GM12878 (cell line): Measurements from ENCODE around the gene DAGLA. TPM values are rescaled to one million over a fixed set of nuclear protein-coding genes. Genes with fewer than 3 reads are reported as not detected.

Experiments
- ATAC-seq: fragments of 200-7000 bp; cut with Tn5 transposase; 3 replicates; pipeline ENCODE4 v1.9.1; 2020; ENCODE audit warnings: mild to moderate bottlenecking, moderate library complexity
- BruUV-seq: library from RNA; stranded (reverse); fragments of 400-500 nt; replicated peaks from 2 replicates; lab custom pipeline; 2021; lab: Mats Ljungman, UMichigan
- CTCF ChIA-PET: fragments of 300-600 bp; sonication (Branson Sonifier 250); formaldehyde crosslinking; extraction: SDS; loops from one replicate; lab custom pipeline; 2021; ENCODE audit warnings: inconsistent platforms; lab: Yijun Ruan, JAX
- POLR2A ChIA-PET: fragments of 350-600 bp; formaldehyde crosslinking; extraction: SDS; loops from one replicate; lab custom pipeline; 2021; ENCODE audit warnings: inconsistent platforms; lab: Charles Lee
- RAD21 ChIA-PET: fragments of 300-600 bp; sonication (Branson Sonifier 250); formaldehyde crosslinking; loops from one replicate; lab custom pipeline; 2023; ENCODE audit warnings: antibody characterized with exemption; ENCODE audit not compliant: unreplicated experiment; lab: Charles Lee
- SMC1A ChIA-PET: fragments of 300-600 bp; sonication (Branson Sonifier 250); formaldehyde crosslinking; loops from one replicate; lab custom pipeline; 2023; ENCODE audit not compliant: unreplicated experiment, uncharacterized antibody; lab: Charles Lee
- DNase-seq: peaks from one replicate; pipeline ENCODE4 v3.0.0-alpha.2; 2011; ENCODE audit warnings: low read depth, low spot score
- FAIRE-seq: peaks from 3 replicates; lab custom pipeline; 2011; peaks lifted over from hg19 to GRCh38; lab: Jason Lieb, UNC
- H2AFZ ChIP-seq: 2 replicates; pipeline ENCODE4 v1.6.0; 2011; ENCODE audit warnings: low read depth, low read length, control low read depth; ENCODE audit not compliant: control insufficient read depth
- H3K27ac ChIP-seq: 2 replicates; pipeline ENCODE4 v1.5.1; 2011; ENCODE audit warnings: control low read depth; ENCODE audit not compliant: control insufficient read depth, insufficient read depth
- H3K27me3 ChIP-seq, 2 experiments: replicated peaks in 1 of 2; 2 replicates each; pipeline versions ENCODE4 v1.6.0 to v1.6.1; 2011; ENCODE audit warnings: low read length in 1 of 2; ENCODE audit not compliant: control insufficient read depth in 2 of 2, insufficient read depth in 2 of 2
- H3K36me3 ChIP-seq, 2 experiments: 2 replicates each; pipeline ENCODE4 v1.5.1; 2011; ENCODE audit warnings: low read length in 1 of 2; ENCODE audit not compliant: control insufficient read depth in 2 of 2, insufficient read depth in 2 of 2
- H3K4me1 ChIP-seq: 2 replicates; pipeline ENCODE4 v1.6.1; 2011; ENCODE audit warnings: mild to moderate bottlenecking, low read length, moderate library complexity, mixed read lengths; ENCODE audit not compliant: control insufficient read depth, insufficient read depth
- H3K4me2 ChIP-seq: 2 replicates; pipeline ENCODE4 v1.6.0; 2011; ENCODE audit warnings: control low read depth; ENCODE audit not compliant: control insufficient read depth, insufficient read depth
- H3K4me3 ChIP-seq: fragments of 200-600 bp; sonication (generic); 2 replicates; pipeline ENCODE4 v1.5.1; 2016
- H3K79me2 ChIP-seq: 2 replicates; pipeline ENCODE4 v1.6.0; 2011; ENCODE audit warnings: low read length; ENCODE audit not compliant: control insufficient read depth, insufficient read depth
- H3K9ac ChIP-seq: 2 replicates; pipeline ENCODE4 v1.8.0; 2011; ENCODE audit warnings: low read length, control low read depth, mixed read lengths; ENCODE audit not compliant: control insufficient read depth, insufficient read depth
- H3K9me3 ChIP-seq: replicated peaks from 3 replicates; pipeline ENCODE4 v1.5.1; 2011; ENCODE audit warnings: mild to moderate bottlenecking, low read length; ENCODE audit not compliant: control insufficient read depth, insufficient read depth
- H4K20me1 ChIP-seq: 2 replicates; pipeline ENCODE4 v1.6.0; 2011; ENCODE audit not compliant: control insufficient read depth, insufficient read depth
- BCL11A ChIP-seq: IDR thresholded peaks from 2 replicates; pipeline ENCODE4 v1.6.1; 2011; ENCODE audit warnings: low read depth, low read length
- FOS ChIP-seq: IDR thresholded peaks from 3 replicates; pipeline ENCODE4 v1.6.1; 2011; ENCODE audit warnings: borderline replicate concordance; ENCODE audit not compliant: insufficient read length; ENCODE audit errors: extremely low read depth
- GABPA ChIP-seq: IDR thresholded peaks from 2 replicates; pipeline ENCODE4 v1.6.1; 2014; ENCODE audit warnings: antibody characterized with exemption, low read depth, mild to moderate bottlenecking, inconsistent platforms
- NR2C2 ChIP-seq: IDR thresholded peaks from 2 replicates; pipeline ENCODE4 v1.6.1; 2011; ENCODE audit warnings: borderline replicate concordance, low read depth; ENCODE audit not compliant: control insufficient read depth, insufficient read length
- PAX8 ChIP-seq: fragments of 450-650 bp; IDR thresholded peaks from 2 replicates; pipeline ENCODE4 v1.6.1; 2017; ENCODE audit warnings: mild to moderate bottlenecking, moderate library complexity
- POLR2A ChIP-seq: IDR thresholded peaks from 2 replicates; pipeline ENCODE4 v1.6.1; 2011; ENCODE audit warnings: low read depth, mild to moderate bottlenecking, low read length
- RELA ChIP-seq: fragments of 450-650 bp; IDR thresholded peaks from 2 replicates; pipeline ENCODE4 v1.8.0; 2014; ENCODE audit warnings: borderline replicate concordance; ENCODE audit not compliant: partially characterized antibody
- RFX5 ChIP-seq: IDR thresholded peaks from 2 replicates; pipeline ENCODE4 v1.6.1; 2011; ENCODE audit warnings: low read depth, low read length, improper control_type of control experiment
- SPI1 ChIP-seq: IDR thresholded peaks from 2 replicates; pipeline ENCODE4 v1.6.1; 2011; ENCODE audit warnings: low read depth, mild to moderate bottlenecking, low read length, moderate library complexity, borderline replicate concordance; ENCODE audit not compliant: insufficient read depth
- TBL1XR1 ChIP-seq: IDR thresholded peaks from 2 replicates; pipeline ENCODE4 v1.6.1; 2012; ENCODE audit warnings: low read depth, low read length, improper control_type of control experiment
- WGBS: methylation state at CpG from one replicate; pipeline ENCODE4 v1.1.6; 2016; ENCODE audit warnings: low lambda C conversion rate; ENCODE audit not compliant: insufficient replicate concordance, insufficient coverage; ENCODE audit errors: missing lambda C conversion rate; 5-methylcytosine and 5-hydroxymethylcytosine counted together
- in situ Hi-C: fragments of 300-500 bp; cut with MboI; formaldehyde crosslinking; loops from 9 replicates; pipeline ENCODE4 v1.14.3; 2018; ENCODE audit warnings: mixed read lengths
- intact Hi-C: fragments of 100-400 bp; cut with micrococcal nuclease; formaldehyde crosslinking; loops from one replicate; pipeline ENCODE4 v1.14.2; 2022; ENCODE audit not compliant: unreplicated experiment
- polyA plus RNA-seq, 11 experiments: library from polyadenylated mRNA; depleted of rRNA in 4 of 11; unstranded in 6 of 11; stranded (reverse) in 5 of 11; fragments of >200 nt; fragmentation: Nextera tagmentation in 4 of 11; fragmentation: Illumina TruSeq in 1 of 11; extraction: Ambion mirVana in 4 of 11; extraction: Trizol in 1 of 11; gene quantifications; 1 replicate in 1 of 11; 2 replicates in 10 of 11; pipeline versions ENCODE4 v1.2.1 to v1.2.3, GENCODE V29; 2011 to 2016; ENCODE audit warnings: inconsistent platforms in 2 of 11, missing spikeins in 2 of 11, low read depth in 1 of 11
- total RNA-seq, 4 experiments: library from RNA; depleted of rRNA in 3 of 4; stranded (reverse); fragments of >200 nt in 3 of 4; fragmentation: Illumina TruSeq in 1 of 4; extraction: Trizol in 1 of 4; gene quantifications; 2 replicates each; pipeline versions ENCODE4 v1.2.1 to v1.2.3, GENCODE V29; 2013 to 2021
- TF ChIP-seq, protein P1 (sequence below): IDR thresholded peaks from 2 replicates; pipeline ENCODE4 v1.6.1; 2012; ENCODE audit warnings: low read depth, low read length, improper control_type of control experiment

DAGLA gene
- total and polyA plus RNA-seq, 10 of the 15 experiments (the other 5 are each of a cell fraction or from before 2014, with no cell fraction given): 0.05 TPM; not detected in 9

GRCh38 chr11:61711498-61711897, 31.3 kb downstream of the DAGLA start:
- ChIA-PET SMC1A (interaction anchor here (0.7 kb wide), 1 partner anchor 375 kb away, joined by 3 read pairs; no protein-coding TSS in a partner anchor), POLR2A (no interaction called here), RAD21 (no interaction called here), CTCF (no interaction called here)
- intact Hi-C loops: no loop called here
- Histone ChIP-seq H3K4me2 (no peak overlapping the region), H3K27me3 (peaks cover 2 to 3% of the 10 kb centered on the region in 2 experiments; a peak in 3 of 4 replicates), H3K36me3 (no peaks in the 10 kb centered on the region), H3K9ac (no peak overlapping the region), H3K4me3 (no peak overlapping the region), H3K27ac (no peak overlapping the region), H3K79me2 (no peaks in the 10 kb centered on the region), H3K4me1 (no peaks in the 10 kb centered on the region), H4K20me1 (no peaks in the 10 kb centered on the region), H3K9me3 (no peaks in the 10 kb centered on the region), H2AFZ (no peak overlapping the region)
- no TSS peak for BruUV-seq
- WGBS: 10% methylated on average over 6 of the region's 6 CpGs
- ATAC-seq (no peak), DNase-seq (no peak), FAIRE-seq (no peak)
- in situ Hi-C loops: no loop called here
- TF ChIP-seq, protein P1, sequence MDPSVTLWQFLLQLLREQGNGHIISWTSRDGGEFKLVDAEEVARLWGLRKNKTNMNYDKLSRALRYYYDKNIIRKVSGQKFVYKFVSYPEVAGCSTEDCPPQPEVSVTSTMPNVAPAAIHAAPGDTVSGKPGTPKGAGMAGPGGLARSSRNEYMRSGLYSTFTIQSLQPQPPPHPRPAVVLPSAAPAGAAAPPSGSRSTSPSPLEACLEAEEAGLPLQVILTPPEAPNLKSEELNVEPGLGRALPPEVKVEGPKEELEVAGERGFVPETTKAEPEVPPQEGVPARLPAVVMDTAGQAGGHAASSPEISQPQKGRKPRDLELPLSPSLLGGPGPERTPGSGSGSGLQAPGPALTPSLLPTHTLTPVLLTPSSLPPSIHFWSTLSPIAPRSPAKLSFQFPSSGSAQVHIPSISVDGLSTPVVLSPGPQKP: no peak
- TF ChIP-seq NR2C2: no peak
- TF ChIP-seq SPI1: no peak
- TF ChIP-seq GABPA: no peak
- no peak for TF ChIP-seq POLR2A
- no peak for TF ChIP-seq TBL1XR1
- TF ChIP-seq, all 136 proteins: peak for 0

DNA sequence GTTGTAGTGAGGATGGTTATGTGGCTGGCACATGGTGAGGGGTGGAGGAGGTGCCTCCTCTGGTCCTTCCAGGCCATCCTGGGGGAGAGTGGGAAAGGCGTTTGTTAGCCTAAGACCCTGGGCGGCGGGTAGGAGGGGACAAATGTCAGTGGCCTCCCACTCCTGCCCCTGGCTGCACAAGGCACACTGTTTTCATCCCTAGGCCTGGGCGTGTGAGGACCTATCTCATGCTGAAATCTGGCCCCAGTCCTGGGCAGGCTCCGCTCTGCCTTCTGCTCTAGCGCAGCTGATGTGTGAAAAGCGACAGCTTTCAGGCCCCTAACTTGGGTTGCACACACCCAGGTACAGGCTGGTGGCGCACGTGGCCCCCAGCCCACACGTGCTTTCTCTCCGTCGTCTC, 32.1 kb downstream of the DAGLA start:
- RAD21 ChIA-PET: no interaction called here
- Histone ChIP-seq H3K4me3 (no peak overlapping the region), H3K79me2 (no peaks in the 10 kb centered on the region), H2AFZ (no peak overlapping the region), H3K27ac (no peak overlapping the region), H3K36me3 (no peaks in the 10 kb centered on the region), H3K4me2 (no peak overlapping the region), H4K20me1 (no peaks in the 10 kb centered on the region), H3K9me3 (no peaks in the 10 kb centered on the region), H3K9ac (no peak overlapping the region), H3K27me3 (peaks cover 2 to 3% of the 10 kb centered on the region in 2 experiments; a peak in 3 of 4 replicates), H3K4me1 (no peaks in the 10 kb centered on the region)
- in situ Hi-C loops (no loop called here), intact Hi-C loops (no loop called here)
- CTCF ChIA-PET: interaction anchor here (1.3 kb wide), 1 partner anchor 21 kb away, joined by 3 read pairs; no protein-coding TSS in a partner anchor
- 34% methylated on average over 12 of the region's 12 CpGs for WGBS
- SMC1A ChIA-PET: no interaction called here
- FAIRE-seq (no peak), DNase-seq (no peak), ATAC-seq (no peak)
- POLR2A ChIA-PET: no interaction called here
- no TSS peak for BruUV-seq
- TF ChIP-seq PAX8 (no peak), BCL11A (no peak), RFX5 (no peak), RELA (no peak), POLR2A (no peak), FOS (no peak)
- TF ChIP-seq, protein P1: no peak
